Lower leg skin (tissue), 3 donors: Measurements from ENCODE around the gene EEF1AKMT4.

Experiments used
- POLR2A ChIP-seq, 2 donors: fragments of 450-650 bp; IDR thresholded peaks; one replicate each; pipeline ENCODE4 v1.6.1; 2016 to 2017; ENCODE audit warnings: antibody characterized with exemption in 2 of 2, mild to moderate bottlenecking in 1 of 2, moderate library complexity in 1 of 2
- TF ChIP-seq, protein P1 (sequence below), 3 donors: fragments of 450-650 bp; IDR thresholded peaks; one replicate each; pipeline ENCODE4 v1.5.1; 2016; ENCODE audit warnings: antibody characterized with exemption in 3 of 3, mild to moderate bottlenecking in 3 of 3, moderate library complexity in 2 of 3

DNA sequence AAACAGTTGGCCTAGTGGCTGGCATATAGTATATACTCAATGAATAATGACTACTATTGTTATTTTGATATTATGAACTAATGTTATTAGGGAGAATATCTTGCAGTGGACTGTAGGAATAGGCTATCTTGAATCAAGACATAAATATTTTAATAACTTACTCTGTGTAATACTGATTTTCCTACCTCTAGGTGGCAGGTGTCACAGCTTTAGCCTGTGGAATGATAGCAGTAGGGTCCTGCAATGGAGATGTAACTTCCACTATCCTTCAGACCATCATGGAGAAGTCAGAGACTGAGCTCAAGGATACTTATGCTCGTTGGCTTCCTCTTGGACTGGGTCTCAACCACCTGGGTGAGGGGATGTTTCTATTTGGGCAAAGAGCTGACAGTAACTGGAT, 56.1 kb downstream of the EEF1AKMT4 start:
- TF ChIP-seq, protein P1, sequence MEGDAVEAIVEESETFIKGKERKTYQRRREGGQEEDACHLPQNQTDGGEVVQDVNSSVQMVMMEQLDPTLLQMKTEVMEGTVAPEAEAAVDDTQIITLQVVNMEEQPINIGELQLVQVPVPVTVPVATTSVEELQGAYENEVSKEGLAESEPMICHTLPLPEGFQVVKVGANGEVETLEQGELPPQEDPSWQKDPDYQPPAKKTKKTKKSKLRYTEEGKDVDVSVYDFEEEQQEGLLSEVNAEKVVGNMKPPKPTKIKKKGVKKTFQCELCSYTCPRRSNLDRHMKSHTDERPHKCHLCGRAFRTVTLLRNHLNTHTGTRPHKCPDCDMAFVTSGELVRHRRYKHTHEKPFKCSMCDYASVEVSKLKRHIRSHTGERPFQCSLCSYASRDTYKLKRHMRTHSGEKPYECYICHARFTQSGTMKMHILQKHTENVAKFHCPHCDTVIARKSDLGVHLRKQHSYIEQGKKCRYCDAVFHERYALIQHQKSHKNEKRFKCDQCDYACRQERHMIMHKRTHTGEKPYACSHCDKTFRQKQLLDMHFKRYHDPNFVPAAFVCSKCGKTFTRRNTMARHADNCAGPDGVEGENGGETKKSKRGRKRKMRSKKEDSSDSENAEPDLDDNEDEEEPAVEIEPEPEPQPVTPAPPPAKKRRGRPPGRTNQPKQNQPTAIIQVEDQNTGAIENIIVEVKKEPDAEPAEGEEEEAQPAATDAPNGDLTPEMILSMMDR (IDR thresholded peaks at IDR 0.05): no peak
- no peak for TF ChIP-seq POLR2A (IDR thresholded peaks at IDR 0.05)
